ENCODE measurements around the gene NUTM1.

Gene NUTM1

DNA sequence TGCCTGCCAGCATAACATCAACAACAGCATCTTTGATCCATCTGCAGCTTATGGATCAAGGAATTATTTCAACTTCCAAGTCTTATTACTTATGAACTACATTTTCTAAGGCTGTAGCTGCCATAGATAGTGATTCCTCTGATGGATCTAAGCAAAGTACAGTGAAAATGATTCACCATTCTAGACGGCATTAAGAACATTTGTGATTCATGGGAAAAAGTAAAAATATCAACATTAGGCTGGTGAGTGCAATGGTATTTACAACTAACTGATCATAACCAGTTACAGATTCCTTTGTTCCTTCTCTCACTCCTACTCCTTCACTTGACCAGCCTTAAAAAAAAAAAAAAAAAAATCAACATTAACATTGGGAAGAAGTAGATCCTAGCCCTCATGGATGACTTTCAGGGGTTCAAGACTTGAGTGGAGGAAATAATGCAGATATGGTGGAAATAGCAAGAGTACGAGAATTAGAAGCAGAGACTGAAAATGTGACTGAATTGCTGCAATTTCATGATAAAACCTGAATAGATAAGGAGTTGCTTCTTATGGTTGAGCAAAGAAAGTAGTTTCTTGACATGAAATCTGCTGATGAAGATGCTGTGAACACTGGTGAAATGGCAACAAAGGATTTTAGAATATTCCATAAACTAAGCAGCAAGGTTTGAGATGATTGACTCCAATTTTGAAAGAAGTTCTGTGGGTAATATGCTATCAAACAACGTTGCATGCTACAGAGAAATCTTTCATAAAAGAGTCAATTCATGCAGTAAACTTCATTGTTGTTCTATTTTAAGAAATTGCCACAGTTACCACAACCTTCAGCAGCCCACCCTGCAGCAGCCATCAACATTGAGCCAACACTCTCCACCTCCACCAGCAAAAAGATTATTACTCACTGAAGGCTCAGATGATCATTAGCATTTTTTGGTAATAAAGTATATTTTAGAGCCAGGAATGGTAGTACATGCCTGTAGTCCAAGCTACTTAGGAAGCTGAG lies 28.3 kb upstream of the NUTM1 start:
- Histone ChIP-seq H3K36me3 (replicated peaks) (no peaks in the 10 kb centered on the region), H3K27me3 (replicated peaks) (no peaks in the 10 kb centered on the region), H3K4me3 (ENCODE audit: low read depth, low read length) (no peak overlapping the region), H3K27ac (no peak overlapping the region)
- no peak for DNase-seq
- TF ChIP-seq, protein P1, sequence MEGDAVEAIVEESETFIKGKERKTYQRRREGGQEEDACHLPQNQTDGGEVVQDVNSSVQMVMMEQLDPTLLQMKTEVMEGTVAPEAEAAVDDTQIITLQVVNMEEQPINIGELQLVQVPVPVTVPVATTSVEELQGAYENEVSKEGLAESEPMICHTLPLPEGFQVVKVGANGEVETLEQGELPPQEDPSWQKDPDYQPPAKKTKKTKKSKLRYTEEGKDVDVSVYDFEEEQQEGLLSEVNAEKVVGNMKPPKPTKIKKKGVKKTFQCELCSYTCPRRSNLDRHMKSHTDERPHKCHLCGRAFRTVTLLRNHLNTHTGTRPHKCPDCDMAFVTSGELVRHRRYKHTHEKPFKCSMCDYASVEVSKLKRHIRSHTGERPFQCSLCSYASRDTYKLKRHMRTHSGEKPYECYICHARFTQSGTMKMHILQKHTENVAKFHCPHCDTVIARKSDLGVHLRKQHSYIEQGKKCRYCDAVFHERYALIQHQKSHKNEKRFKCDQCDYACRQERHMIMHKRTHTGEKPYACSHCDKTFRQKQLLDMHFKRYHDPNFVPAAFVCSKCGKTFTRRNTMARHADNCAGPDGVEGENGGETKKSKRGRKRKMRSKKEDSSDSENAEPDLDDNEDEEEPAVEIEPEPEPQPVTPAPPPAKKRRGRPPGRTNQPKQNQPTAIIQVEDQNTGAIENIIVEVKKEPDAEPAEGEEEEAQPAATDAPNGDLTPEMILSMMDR (IDR thresholded peaks at IDR 0.05; ENCODE audit: low read depth, low read length, missing control alignments): no peak
- in situ Hi-C loops (cut with HindIII; ENCODE audit: low pct_ligation_motif_present, low sequenced_read_pairs): no loop called here

DNA sequence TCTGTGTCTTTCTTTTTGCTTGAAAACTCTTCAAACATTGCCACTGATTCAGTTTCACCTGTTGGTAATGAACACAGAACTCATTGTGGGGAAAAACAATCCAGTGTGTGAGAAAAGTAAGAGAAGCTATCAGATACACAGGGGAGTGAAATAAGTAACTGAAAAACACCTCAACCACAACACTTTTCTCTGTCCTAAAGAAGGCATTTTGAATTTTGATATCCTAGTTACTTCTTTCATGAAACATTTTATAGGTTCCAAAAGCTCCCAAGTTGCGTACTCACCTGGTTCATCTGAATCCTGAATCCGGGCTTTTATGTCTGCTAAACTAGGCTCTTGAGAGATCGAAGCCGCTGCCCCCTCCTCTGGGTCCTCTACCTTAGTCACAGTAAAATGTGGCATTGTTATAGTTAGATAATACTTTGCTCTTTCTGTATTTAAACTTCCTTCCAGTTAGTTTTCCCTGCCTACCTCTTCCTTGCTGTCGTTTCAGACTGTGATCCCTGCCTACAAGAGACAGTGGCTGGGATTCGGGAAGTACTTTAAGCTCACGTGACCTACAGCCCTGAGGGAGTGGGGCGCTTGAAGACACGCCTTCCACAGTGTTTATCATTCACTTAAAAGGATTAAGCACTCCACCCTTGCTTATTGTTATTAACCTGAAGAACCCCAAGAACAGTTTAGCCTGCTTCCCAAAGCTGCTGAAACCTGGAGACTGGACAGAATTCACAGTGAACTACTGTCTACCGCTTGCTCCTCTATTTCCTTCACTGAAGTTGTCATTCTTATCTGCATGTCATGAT lies 24.6 kb upstream of the NUTM1 start:
- Histone ChIP-seq H3K4me3 (ENCODE audit: low read depth, low read length) (peak overlapping the region; percentile 50), H3K27ac (no peak overlapping the region), H3K36me3 (replicated peaks) (no peaks in the 10 kb centered on the region), H3K27me3 (replicated peaks) (no peaks in the 10 kb centered on the region)
- in situ Hi-C loops (cut with HindIII; ENCODE audit: low pct_ligation_motif_present, low sequenced_read_pairs): no loop called here
- TF ChIP-seq, protein P1 (IDR thresholded peaks at IDR 0.05; ENCODE audit: low read depth, low read length, missing control alignments): no peak
- DNase-seq: no peak

DNA sequence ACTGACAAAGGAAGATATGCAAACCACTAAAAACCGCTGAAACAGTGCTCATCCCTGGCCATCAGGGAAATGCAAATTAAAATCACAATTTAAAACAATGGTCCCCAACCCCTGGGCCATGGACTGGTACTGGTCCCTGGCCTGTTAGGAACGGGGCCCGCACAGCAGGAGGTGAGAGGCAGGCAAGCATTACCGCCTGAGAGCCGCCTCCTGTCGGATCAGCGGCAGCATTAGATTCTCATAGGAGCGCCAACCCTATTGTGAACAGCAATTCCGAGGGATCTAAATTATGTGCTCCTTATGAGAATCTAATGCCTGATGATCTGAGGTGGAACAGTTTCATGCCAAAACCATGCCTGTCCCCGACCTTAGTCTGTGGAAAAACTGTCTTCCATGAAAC lies 19.9 kb upstream of the NUTM1 start:
- Histone ChIP-seq H3K36me3 (replicated peaks) (no peaks in the 10 kb centered on the region), H3K27me3 (replicated peaks) (no peaks in the 10 kb centered on the region), H3K27ac (no peak overlapping the region), H3K4me3 (ENCODE audit: low read depth, low read length) (no peak overlapping the region)
- in situ Hi-C loops (cut with HindIII; ENCODE audit: low pct_ligation_motif_present, low sequenced_read_pairs): no loop called here
- DNase-seq: no peak
- TF ChIP-seq, protein P1 (IDR thresholded peaks at IDR 0.05; ENCODE audit: low read depth, low read length, missing control alignments): no peak

DNA sequence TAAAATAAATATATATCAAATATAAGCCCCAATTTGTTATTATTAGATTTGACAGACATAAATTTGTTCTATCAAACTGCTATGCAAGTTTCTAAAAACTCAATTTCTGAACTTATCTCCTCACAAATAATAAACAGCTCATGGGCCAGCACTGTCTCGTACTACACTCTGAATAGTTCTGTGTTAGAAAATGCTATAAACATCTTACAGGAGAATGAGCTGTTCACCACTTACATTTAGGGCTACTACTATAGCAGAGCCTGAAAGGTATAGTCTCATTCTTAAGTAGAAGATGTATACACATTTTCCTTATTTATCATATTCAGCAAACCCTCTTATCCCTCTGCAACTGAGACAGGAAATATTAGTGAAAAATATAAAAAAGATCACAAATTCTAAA lies 18.2 kb upstream of the NUTM1 start:
- TF ChIP-seq, protein P1 (IDR thresholded peaks at IDR 0.05; ENCODE audit: low read depth, low read length, missing control alignments): no peak
- Histone ChIP-seq H3K27me3 (replicated peaks) (no peaks in the 10 kb centered on the region), H3K27ac (no peak overlapping the region), H3K36me3 (replicated peaks) (no peaks in the 10 kb centered on the region), H3K4me3 (ENCODE audit: low read depth, low read length) (no peak overlapping the region)
- DNase-seq: no peak
- in situ Hi-C loops (cut with HindIII; ENCODE audit: low pct_ligation_motif_present, low sequenced_read_pairs): loop anchor here (25.0 kb wide), 1 partner anchor 88 kb away; the partner anchor contains the start of gene EMC4

DNA sequence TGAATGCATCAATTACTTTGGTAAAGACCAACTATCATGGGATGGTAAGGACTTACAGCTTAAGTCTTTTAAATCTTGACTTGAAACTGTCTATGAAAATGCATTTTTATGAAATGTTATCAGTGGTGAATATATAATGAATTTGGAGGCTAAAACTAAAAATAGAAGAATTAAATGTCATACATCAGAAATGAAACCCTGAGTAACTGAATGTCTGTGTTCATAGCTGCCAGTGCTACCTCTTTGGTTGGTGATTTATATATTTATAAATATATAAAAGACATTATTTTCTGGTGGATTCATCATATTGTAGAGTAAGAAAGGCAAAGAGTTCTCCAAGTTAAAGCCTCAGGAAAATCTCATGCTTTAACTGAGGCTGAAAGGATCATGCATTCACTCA lies 17.7 kb upstream of the NUTM1 start:
- Histone ChIP-seq H3K27ac (no peak overlapping the region), H3K36me3 (replicated peaks) (no peaks in the 10 kb centered on the region), H3K4me3 (ENCODE audit: low read depth, low read length) (no peak overlapping the region), H3K27me3 (replicated peaks) (no peaks in the 10 kb centered on the region)
- in situ Hi-C loops (cut with HindIII; ENCODE audit: low pct_ligation_motif_present, low sequenced_read_pairs): loop anchor here (25.0 kb wide), 1 partner anchor 88 kb away; the partner anchor contains the start of gene EMC4
- no peak for DNase-seq
- TF ChIP-seq, protein P1 (IDR thresholded peaks at IDR 0.05; ENCODE audit: low read depth, low read length, missing control alignments): no peak
